Measurements from ENCODE around the gene SPI1. TPM values are rescaled to one million over a fixed set of nuclear protein-coding genes. Genes with fewer than 3 reads are reported as not detected.

SPI1 gene
- total and polyA plus RNA-seq, 2 donors (not counting 3 experiments of a cell fraction or from before 2014, with no cell fraction given), result not detected

DNA sequence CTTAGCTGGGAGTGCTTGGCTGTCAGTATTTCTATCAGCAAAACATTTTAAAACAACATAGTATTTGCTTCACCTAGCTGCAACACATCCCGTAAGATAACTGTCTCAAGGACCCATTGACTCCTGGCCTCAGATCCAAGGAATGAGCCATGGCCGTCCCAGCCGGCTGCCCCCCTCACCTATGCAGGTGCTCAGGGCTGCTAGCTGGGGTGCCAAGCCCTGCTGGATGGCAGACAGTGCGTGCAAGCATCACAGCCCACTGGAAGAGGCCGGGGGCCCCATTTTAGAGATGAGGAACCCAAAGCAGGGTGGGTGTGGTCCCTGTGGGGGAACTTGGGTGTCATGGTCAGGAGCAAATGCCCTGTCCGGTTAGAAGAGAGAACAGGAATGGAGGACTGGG lies 39.4 kb upstream of the SPI1 start:
- Histone ChIP-seq H3K4me3 (replicated peaks in 1 of 3; ENCODE audit: insufficient read depth in 1 of 3, low read depth in 1 of 3, low read length in 3 of 3) (no peak overlapping the region), H3K4me1 (ENCODE audit: control insufficient read depth, extremely low read depth, insufficient read depth, low read length) (peaks cover 16% of the 10 kb centered on the region), H3K27ac (ENCODE audit: insufficient read depth, low read depth, low read length) (no peak overlapping the region), H3K9me1 (replicated peaks; ENCODE audit: control insufficient read depth, extremely low read depth, insufficient read depth, low read length) (no peaks in the 10 kb centered on the region), H4K20me1 (replicated peaks; ENCODE audit: control insufficient read depth, extremely low read depth, insufficient read depth, low read length) (no peaks in the 10 kb centered on the region), H3K9ac (replicated peaks; ENCODE audit: extremely low read depth, insufficient read depth, low read length) (no peak overlapping the region), H3K27me3 (ENCODE audit: control insufficient read depth in 2 of 2, insufficient read depth in 2 of 2, low read length in 2 of 2) (no peaks in the 10 kb centered on the region), H3K9me3 (replicated peaks; ENCODE audit: control insufficient read depth, insufficient read depth, low read length) (no peaks in the 10 kb centered on the region), H3K79me2 (ENCODE audit: control insufficient read depth, insufficient read depth, low read length) (no peaks in the 10 kb centered on the region), H3K36me3 (ENCODE audit: control insufficient read depth in 2 of 2, extremely low read depth in 1 of 2, insufficient read depth in 2 of 2, low read length in 2 of 2) (peaks cover 16 to 53% of the 10 kb centered on the region in 2 experiments), H3K4me2 (ENCODE audit: insufficient read depth, low read length) (no peak overlapping the region), H2AFZ (ENCODE audit: low read depth, low read length) (no peak overlapping the region)
- DNase-seq (ENCODE audit: low read depth, low spot score), result no peak
- no TSS peak for BruUV-seq (replicated peaks)
- ChIA-PET POLR2A (interaction anchor here (0.6 kb wide), 1 partner anchor 723 kb away, joined by 4 read pairs; no protein-coding TSS in a partner anchor), CTCF (no interaction called here)
- dilution Hi-C loops (cut with MboI; ENCODE audit: extremely low pct_ligation_motif_present, low sequenced_read_pairs), result no loop called here
- intact Hi-C loops (cut with micrococcal nuclease), result loop anchor here (10.0 kb wide), 1 partner anchor 437 kb away; no protein-coding TSS in a partner anchor
- FAIRE-seq, result no peak
- TF ChIP-seq POLR2AphosphoS5 (IDR thresholded peaks at IDR 0.05; ENCODE audit: insufficient read depth, low read depth, low read length), result peak; percentile 30
- TF ChIP-seq, protein P1, sequence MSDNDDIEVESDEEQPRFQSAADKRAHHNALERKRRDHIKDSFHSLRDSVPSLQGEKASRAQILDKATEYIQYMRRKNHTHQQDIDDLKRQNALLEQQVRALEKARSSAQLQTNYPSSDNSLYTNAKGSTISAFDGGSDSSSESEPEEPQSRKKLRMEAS (IDR thresholded peaks at IDR 0.05; ENCODE audit: insufficient read depth, insufficient read length), result no peak

GRCh38 chr11:47415949-47416472 lies 37.7 kb upstream of the SPI1 start:
- DNase-seq (ENCODE audit: low read depth, low spot score) (peak; percentile 88), FAIRE-seq (peak; percentile 99)
- Histone ChIP-seq H3K9me1 (replicated peaks; ENCODE audit: control insufficient read depth, extremely low read depth, insufficient read depth, low read length) (no peaks in the 10 kb centered on the region), H3K27ac (ENCODE audit: insufficient read depth, low read depth, low read length) (peak overlapping the region; percentile 51), H3K4me2 (ENCODE audit: insufficient read depth, low read length) (peak overlapping the region; percentile 19), H4K20me1 (replicated peaks; ENCODE audit: control insufficient read depth, extremely low read depth, insufficient read depth, low read length) (no peaks in the 10 kb centered on the region), H3K36me3 (ENCODE audit: control insufficient read depth in 2 of 2, extremely low read depth in 1 of 2, insufficient read depth in 2 of 2, low read length in 2 of 2) (peaks cover 14 to 55% of the 10 kb centered on the region in 2 experiments), H2AFZ (ENCODE audit: low read depth, low read length) (no peak overlapping the region), H3K9ac (replicated peaks; ENCODE audit: extremely low read depth, insufficient read depth, low read length) (peak overlapping the region; percentile 32), H3K4me3 (replicated peaks in 1 of 3; ENCODE audit: insufficient read depth in 1 of 3, low read depth in 1 of 3, low read length in 3 of 3) (no peak overlapping the region), H3K4me1 (ENCODE audit: control insufficient read depth, extremely low read depth, insufficient read depth, low read length) (peaks cover 16% of the 10 kb centered on the region), H3K79me2 (ENCODE audit: control insufficient read depth, insufficient read depth, low read length) (peaks cover 2% of the 10 kb centered on the region), H3K27me3 (ENCODE audit: control insufficient read depth in 2 of 2, insufficient read depth in 2 of 2, low read length in 2 of 2) (no peaks in the 10 kb centered on the region), H3K9me3 (replicated peaks; ENCODE audit: control insufficient read depth, insufficient read depth, low read length) (no peaks in the 10 kb centered on the region)
- intact Hi-C loops (cut with micrococcal nuclease) (loop anchor here (1.0 to 10.0 kb wide), 2 partner anchors 10 to 439 kb away; partner anchors contain the start of gene PSMC3), dilution Hi-C loops (cut with MboI; ENCODE audit: extremely low pct_ligation_motif_present, low sequenced_read_pairs) (no loop called here)
- CTCF ChIA-PET, result interaction anchor here (0.8 to 1.6 kb wide), 6 partner anchors 16 to 157 kb away, joined by 3 to 11 read pairs (median 3); no protein-coding TSS in a partner anchor
- POLR2A ChIA-PET, result interaction anchor here (1.3 kb wide), 1 partner anchor 10 kb away, joined by 7 read pairs; the partner anchor contains the start of gene PSMC3
- BruUV-seq (replicated peaks), result TSS peak; percentile 11
- peak; percentile 63 for TF ChIP-seq JUN (IDR thresholded peaks at IDR 0.05; ENCODE audit: borderline replicate concordance, insufficient read depth, insufficient read length, low read depth)
- TF ChIP-seq FOS (IDR thresholded peaks at IDR 0.05; ENCODE audit: borderline replicate concordance, insufficient read depth, low read length), result peak; percentile 53
- TF ChIP-seq GATA2 (IDR thresholded peaks at IDR 0.05; ENCODE audit: insufficient read depth, insufficient read length, low read depth, low read length), result no peak
- TF ChIP-seq POLR2A (IDR thresholded peaks at IDR 0.05; ENCODE audit: low read depth, low read length), result peak; percentile 76
- peak; percentile 95 for TF ChIP-seq POLR2AphosphoS5 (IDR thresholded peaks at IDR 0.05; ENCODE audit: insufficient read depth, low read depth, low read length)
- TF ChIP-seq MYC (IDR thresholded peaks at IDR 0.05; ENCODE audit: low read depth, low read length), result no peak
- TF ChIP-seq EZH2 (IDR thresholded peaks at IDR 0.05; ENCODE audit: borderline replicate concordance, low read depth, low read length, severe bottlenecking), result no peak
- TF ChIP-seq CTCF (IDR thresholded peaks at IDR 0.05; ENCODE audit: extremely low read depth in 1 of 2, insufficient read depth in 1 of 2, low read depth in 1 of 2, low read length in 2 of 2), result no peak
- TF ChIP-seq, protein P1 (IDR thresholded peaks at IDR 0.05; ENCODE audit: insufficient read depth, insufficient read length), result no peak
